ENCODE data around the gene SETD4.

- TF ChIP-seq CTCF (IDR thresholded peaks at IDR 0.05; ENCODE audit: borderline replicate concordance, extremely low read depth, low read length, poor library complexity, severe bottlenecking) = no peak
- TF ChIP-seq EZH2 (IDR thresholded peaks at IDR 0.05; ENCODE audit: borderline replicate concordance, low read depth, low read length, severe bottlenecking) = no peak
Measured at GRCh38 chr21:36023092-36023480, 37.2 kb downstream of the SETD4 start.

All from DND-41 (cell line).